GM21423 (cell line): ENCODE data around the gene DCAF11.
A peak's percentile ranks its signal among the peaks of the same experiment; 100 is the strongest.

Experiments
- ATAC-seq: cut with Tn5 transposase; IDR thresholded peaks from one replicate; pipeline ENCODE4 v1.9.1; 2021; ENCODE audit warnings: mild to moderate bottlenecking, moderate library complexity; ENCODE audit not compliant: unreplicated experiment

Gene DCAF11

GRCh38 chr14:24116128-24116814 is 1.7 kb downstream of the DCAF11 start:
- no peak for ATAC-seq

- no peak for ATAC-seq
These were observed 2.6 kb downstream of the DCAF11 start for GRCh38 chr14:24117179-24117578.

- no peak for ATAC-seq
These were observed 5.1 kb downstream of the DCAF11 start for GRCh38 chr14:24119691-24120090.

GRCh38 chr14:24121210-24121609 is 6.6 kb downstream of the DCAF11 start:
- no peak for ATAC-seq

DNA sequence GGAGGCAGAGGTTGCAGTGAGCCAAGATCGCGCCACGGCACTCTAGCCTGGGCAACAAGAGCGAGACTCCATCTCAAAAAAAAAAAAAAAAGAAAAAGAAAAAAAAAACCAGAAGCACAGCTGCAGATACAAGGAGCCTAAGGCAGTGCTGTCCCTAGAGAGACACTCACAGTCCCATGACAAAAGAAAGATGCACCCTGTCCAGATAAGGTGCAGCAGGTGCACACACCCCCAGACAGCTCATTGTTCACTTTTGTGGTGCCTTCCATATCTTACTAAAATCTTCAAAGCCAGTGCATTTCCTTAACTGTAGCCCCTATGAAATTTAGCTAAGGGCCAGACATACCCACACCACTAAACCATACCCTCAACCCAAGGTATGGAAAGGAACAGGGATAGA is 7.8 kb downstream of the DCAF11 start:
- no peak for ATAC-seq

- no peak for ATAC-seq
These were observed 8.3 kb downstream of the DCAF11 start for GRCh38 chr14:24122898-24123297.

GRCh38 chr14:24123424-24124417 is 9.1 kb downstream of the DCAF11 start:
- ATAC-seq: peak; percentile 63

GRCh38 chr14:24126939-24127338 is 12.4 kb downstream of the DCAF11 start:
- ATAC-seq: no peak

DNA sequence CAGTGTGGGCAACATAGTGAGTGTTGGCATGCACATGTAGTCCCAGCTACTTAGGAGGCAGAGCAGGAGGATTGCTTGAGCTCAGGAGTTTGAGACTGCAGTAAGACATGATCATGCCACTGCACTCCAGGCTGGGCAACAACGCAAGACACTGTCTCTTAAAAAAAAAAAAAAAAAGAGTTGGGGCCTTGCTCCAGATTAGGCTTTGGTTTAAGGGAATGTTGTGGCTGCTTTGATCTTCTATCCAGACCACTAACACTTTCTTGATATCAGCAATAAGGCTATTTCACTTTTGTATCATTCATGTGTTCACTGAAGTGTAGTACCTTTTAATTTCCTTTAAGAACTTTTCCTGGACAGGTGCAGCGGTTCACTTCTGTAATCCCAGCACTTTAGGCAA is 13.1 kb downstream of the DCAF11 start:
- no peak for ATAC-seq

DNA sequence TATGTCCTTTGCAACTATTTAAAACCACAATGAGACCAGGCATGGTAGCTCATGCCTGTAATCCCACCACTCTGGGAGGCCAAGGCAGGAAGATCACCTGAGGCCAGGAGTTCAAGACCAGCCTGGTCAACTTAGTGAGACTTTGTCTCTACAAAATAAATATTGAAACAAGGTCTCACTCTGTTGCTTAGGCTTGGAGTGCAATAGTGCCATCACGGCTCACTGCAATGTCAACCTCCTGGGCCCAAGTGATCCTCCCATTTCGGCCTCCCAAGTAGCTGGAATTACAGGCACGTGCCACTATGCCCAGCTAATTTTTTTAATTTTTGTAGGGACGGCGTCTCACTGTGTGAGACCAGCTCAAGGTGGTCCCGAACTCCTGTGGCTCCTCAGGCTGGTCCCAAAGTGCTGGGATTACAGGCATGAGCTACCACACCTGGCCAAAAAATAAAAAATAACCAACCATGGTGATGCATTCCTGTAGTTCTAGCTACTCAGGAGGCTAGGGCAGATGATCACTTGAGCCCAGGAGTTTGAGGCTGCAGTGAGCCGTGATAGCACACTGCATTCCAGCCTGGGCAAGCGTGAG is 14.9 kb downstream of the DCAF11 start:
- ATAC-seq: no peak

- no peak for ATAC-seq
These were observed 15.8 kb downstream of the DCAF11 start, which contains the start of gene FITM1 for GRCh38 chr14:24130380-24130716. FITM1 (plus strand) TSS chr14:24130659; CDS start chr14:24131564, 905 bp downstream.

- no peak for ATAC-seq
These were observed 16.4 kb downstream of the DCAF11 start for GRCh38 chr14:24130717-24131548.

DNA sequence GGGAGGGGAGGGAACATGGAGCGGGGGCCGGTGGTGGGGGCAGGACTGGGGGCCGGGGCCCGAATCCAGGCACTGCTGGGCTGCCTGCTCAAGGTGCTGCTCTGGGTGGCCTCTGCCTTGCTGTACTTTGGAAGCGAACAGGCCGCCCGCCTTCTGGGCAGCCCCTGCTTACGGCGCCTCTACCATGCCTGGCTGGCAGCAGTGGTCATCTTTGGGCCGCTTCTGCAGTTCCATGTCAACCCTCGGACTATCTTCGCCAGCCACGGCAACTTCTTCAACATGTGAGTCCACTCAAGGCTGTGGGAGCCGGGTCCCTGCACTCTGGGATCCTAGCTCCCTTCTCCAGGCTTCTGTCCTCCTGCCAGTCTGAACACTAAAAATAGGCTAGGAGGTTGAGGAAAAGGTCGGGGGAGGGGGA is 17.0 kb downstream of the DCAF11 start:
- ATAC-seq: no peak

DNA sequence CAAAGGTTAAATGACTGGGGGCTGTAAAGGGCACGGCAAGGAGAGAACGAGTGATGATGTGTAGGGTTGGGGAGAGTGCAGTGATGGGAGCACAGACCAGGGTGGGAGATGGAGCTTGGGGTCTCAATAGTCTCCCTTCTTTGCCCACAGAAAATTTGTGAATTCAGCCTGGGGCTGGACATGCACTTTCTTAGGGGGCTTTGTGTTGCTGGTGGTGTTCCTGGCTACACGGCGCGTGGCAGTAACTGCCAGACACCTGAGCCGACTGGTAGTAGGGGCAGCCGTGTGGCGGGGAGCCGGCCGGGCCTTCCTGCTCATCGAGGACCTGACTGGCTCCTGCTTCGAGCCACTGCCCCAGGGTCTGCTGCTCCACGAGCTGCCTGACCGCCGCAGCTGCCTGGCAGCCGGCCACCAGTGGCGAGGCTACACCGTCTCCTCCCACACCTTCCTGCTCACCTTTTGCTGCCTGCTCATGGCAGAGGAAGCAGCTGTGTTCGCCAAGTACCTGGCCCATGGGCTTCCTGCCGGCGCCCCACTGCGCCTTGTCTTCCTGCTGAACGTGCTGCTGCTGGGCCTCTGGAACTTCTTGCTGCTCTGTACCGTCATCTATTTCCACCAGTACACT is 17.6 kb downstream of the DCAF11 start:
- ATAC-seq: no peak

- no peak for ATAC-seq
These were observed 18.4 kb downstream of the DCAF11 start for GRCh38 chr14:24132976-24133375.

DNA sequence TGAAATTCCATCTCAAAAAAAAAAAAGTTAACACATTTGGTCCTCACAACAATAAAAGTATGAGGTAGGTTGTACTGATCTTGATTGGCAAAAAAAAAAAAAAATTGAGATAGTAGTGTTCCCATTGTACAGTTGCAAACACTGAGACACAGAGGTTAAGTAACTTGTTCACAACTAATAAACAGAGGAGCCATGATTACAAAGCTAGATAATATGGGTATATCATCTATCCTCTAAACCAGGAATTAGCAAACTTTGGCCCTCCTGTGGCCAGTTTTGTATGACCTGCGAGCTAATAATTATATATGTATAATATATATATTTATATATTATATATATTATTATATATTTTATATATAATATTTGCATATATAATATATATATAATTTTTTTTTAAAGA is 19.2 kb downstream of the DCAF11 start:
- ATAC-seq: no peak

- ATAC-seq: no peak
These were observed 20.9 kb downstream of the DCAF11 start for GRCh38 chr14:24135584-24135833.

GRCh38 chr14:24135834-24136683 is 21.5 kb downstream of the DCAF11 start, which contains the start of gene PSME1:
PSME1 (plus strand) TSS chr14:24136194; CDS start chr14:24136263, 69 bp downstream.
- ATAC-seq: peak; percentile 84

GRCh38 chr14:24136684-24137528 is 22.3 kb downstream of the DCAF11 start:
- no peak for ATAC-seq
